Transverse colon (tissue), 4 donors: ENCODE results near the gene NMT2. TPM values are rescaled to one million over a fixed set of nuclear protein-coding genes. Genes with fewer than 3 reads are reported as not detected.

ENCODE experiments used
- DNase-seq: peaks from one replicate; pipeline ENCODE4 v3.0.0-alpha.2; 2019
- H3K27ac ChIP-seq, 4 donors: fragments of 200-600 bp; sonication (generic); 2 replicates each; pipeline ENCODE4 v1.5.1; 2016 to 2018; ENCODE audit warnings: inconsistent platforms in 4 of 4
- H3K27me3 ChIP-seq: fragments of 200-600 bp; sonication (generic); 2 replicates; pipeline ENCODE4 v1.5.1; 2017; ENCODE audit warnings: inconsistent platforms
- H3K36me3 ChIP-seq, 4 donors: fragments of 200-600 bp; sonication (generic); 2 replicates each; pipeline ENCODE4 v1.5.1; 2017 to 2019; ENCODE audit warnings: inconsistent platforms in 4 of 4
- H3K4me1 ChIP-seq, 4 donors: fragments of 200-600 bp; sonication (generic); 2 replicates each; pipeline ENCODE4 v1.5.1; 2017 to 2020; ENCODE audit warnings: inconsistent platforms in 4 of 4
- H3K4me3 ChIP-seq, 4 donors: fragments of 200-600 bp; sonication (generic); 1 replicate in 1 of 4; 2 replicates in 3 of 4; pipeline versions ENCODE4 v1.5.1 to v1.6.1; 2017 to 2019; ENCODE audit warnings: inconsistent platforms in 4 of 4
- H3K9me3 ChIP-seq, 2 donors: fragments of 200-600 bp; sonication (generic); 2 replicates each; pipeline ENCODE4 v1.5.1; 2017 to 2019; ENCODE audit warnings: inconsistent platforms in 2 of 2
- CTCF ChIP-seq, 5 experiments: fragments of 200-600 bp in 3 of 5; fragments of 450-650 bp in 2 of 5; sonication (generic) in 3 of 5; IDR thresholded peaks; 1 replicate in 2 of 5; 2 replicates in 3 of 5; pipeline ENCODE4 v1.5.1; 2016 to 2017; ENCODE audit warnings: antibody characterized with exemption in 5 of 5, inconsistent platforms in 3 of 5, mild to moderate bottlenecking in 2 of 5, moderate library complexity in 1 of 5
- EP300 ChIP-seq: sonication (generic); formaldehyde crosslinking; IDR thresholded peaks from one replicate; pipeline ENCODE4 v1.6.1; 2017; ENCODE audit warnings: antibody characterized with exemption, low read depth
- POLR2A ChIP-seq: fragments of 450-650 bp; IDR thresholded peaks from one replicate; pipeline ENCODE4 v1.6.1; 2016; ENCODE audit warnings: antibody characterized with exemption, mild to moderate bottlenecking, moderate library complexity
- POLR2AphosphoS5 ChIP-seq, 3 donors: sonication (generic); formaldehyde crosslinking; IDR thresholded peaks; one replicate each; pipeline ENCODE4 v1.6.1; 2016; ENCODE audit warnings: antibody characterized with exemption in 3 of 3
- WGBS, 2 donors: methylation state at CpG; one replicate each; pipeline ENCODE4 v1.1.5; 2018; ENCODE audit warnings: low coverage in 1 of 2; 5-methylcytosine and 5-hydroxymethylcytosine counted together
- in situ Hi-C, 4 donors: fragments of 200-750 bp; cut with MboI; loops; one replicate each; pipeline versions ENCODE4 v1.15.0 to v1.15.1; 2017; ENCODE audit warnings: low sequenced_read_pairs in 3 of 4, low pct_ligation_motif_present in 1 of 4, low pct_unique_long_range_greater_than_20kb in 1 of 4
- intact Hi-C: fragments of 100-400 bp; cut with DNase I; formaldehyde crosslinking; loops from one replicate; pipeline ENCODE4 v1.15.1; 2023; ENCODE audit warnings: low total_unique reads
- total RNA-seq, 4 donors: library from RNA; depleted of rRNA; stranded (reverse); fragments of >200 nt; gene quantifications; one replicate each; pipeline ENCODE4 v1.1.0, GENCODE V29; 2016

Gene NMT2
- total RNA-seq, 4 donors from 2014 or later, result 5.2 to 39.3 (median 33.8) TPM

- peak within 1 kb of the TSS; percentile 38 to 63 (median 44) for H3K4me3 ChIP-seq
- H3K27ac ChIP-seq, result no peak within 1 kb of the TSS
Measured at GRCh38 chr10:15088428-15089261, 79.8 kb downstream of the NMT2 start, which contains the start of gene ACBD7. Gene ACBD7 (minus strand): TSS chr10:15088776. CDS start chr10:15088728, 48 bp downstream.

GRCh38 chr10:15084502-15084922 is 84.0 kb downstream of the NMT2 start:
- Histone ChIP-seq H3K9me3 (no peaks in the 10 kb centered on the region), H3K27me3 (no peaks in the 10 kb centered on the region), H3K4me1 (peaks cover 6 to 20% (median 11%) of the 10 kb centered on the region in 4 donors), H3K36me3 (no peaks in the 10 kb centered on the region), H3K4me3 (peak overlapping the region in 3 of 4 donors; percentile 24 to 34 (median 28)), H3K27ac (peak overlapping the region in 3 of 4 donors; percentile 37 to 49 (median 42))
- TF ChIP-seq CTCF (IDR thresholded peaks at IDR 0.05) (no peak), EP300 (no peak), POLR2A (no peak), POLR2AphosphoS5 (IDR thresholded peaks at IDR 0.05) (peak in 1 of 3 donors; percentile 16)
- WGBS, 2 donors, result 0 to 23% methylated on average over 1 to 7 of the region's 7 CpGs
- in situ Hi-C loops (no loop called here), intact Hi-C loops (no loop called here)
- DNase-seq, result peak; percentile 25

More at GRCh38 chr10:15088428-15089261, 79.8 kb downstream of the NMT2 start, which contains the start of gene ACBD7:
- WGBS, 2 donors, result 9 to 23% methylated on average over 6 to 46 of the region's 63 CpGs
- in situ Hi-C loops (no loop called here), intact Hi-C loops (no loop called here)
- H3K9me3 ChIP-seq, result no peaks in the 10 kb centered on the region
- no peak for TF ChIP-seq POLR2A
- TF ChIP-seq CTCF (IDR thresholded peaks at IDR 0.05), result peak; percentile 65 to 76 (median 68)
- no peak for TF ChIP-seq EP300
- no peak for TF ChIP-seq POLR2AphosphoS5 (IDR thresholded peaks at IDR 0.05)
- peak; percentile 80 for DNase-seq
- H3K27me3 ChIP-seq, result no peaks in the 10 kb centered on the region
- H3K36me3 ChIP-seq, result no peaks in the 10 kb centered on the region
- peaks cover 6 to 20% (median 11%) of the 10 kb centered on the region in 4 donors for H3K4me1 ChIP-seq

- H3K9me3 ChIP-seq, result no peaks in the 10 kb centered on the region
- in situ Hi-C loops, result no loop called here
- peak overlapping the region in 3 of 4 donors; percentile 14 to 49 (median 42) for H3K27ac ChIP-seq
- no peaks in the 10 kb centered on the region for H3K36me3 ChIP-seq
- TF ChIP-seq POLR2A (no peak), CTCF (IDR thresholded peaks at IDR 0.05) (no peak), POLR2AphosphoS5 (IDR thresholded peaks at IDR 0.05) (no peak), EP300 (no peak)
- intact Hi-C loops, result no loop called here
- no peaks in the 10 kb centered on the region for H3K27me3 ChIP-seq
- 89 to 100% methylated on average over 2 to 18 of the region's 18 CpGs for WGBS, 2 donors
- peaks cover 6 to 17% (median 11%) of the 10 kb centered on the region in 4 donors for H3K4me1 ChIP-seq
- H3K4me3 ChIP-seq, result peak overlapping the region in 3 of 4 donors; percentile 24 to 34 (median 28)
- DNase-seq, result no peak
Measured at GRCh38 chr10:15083674-15084501, 84.6 kb downstream of the NMT2 start.

GRCh38 chr10:15075421-15075820 is 93.1 kb downstream of the NMT2 start:
- 92 to 100% methylated on average over 1 to 3 of the region's 3 CpGs for WGBS, 2 donors
- Histone ChIP-seq H3K36me3 (no peaks in the 10 kb centered on the region), H3K27me3 (no peaks in the 10 kb centered on the region), H3K9me3 (no peaks in the 10 kb centered on the region), H3K27ac (no peak overlapping the region), H3K4me1 (no peaks in the 10 kb centered on the region), H3K4me3 (no peak overlapping the region)
- no peak for DNase-seq
- in situ Hi-C loops, result no loop called here
- intact Hi-C loops, result no loop called here
- TF ChIP-seq POLR2A (no peak), EP300 (no peak), POLR2AphosphoS5 (IDR thresholded peaks at IDR 0.05) (no peak), CTCF (IDR thresholded peaks at IDR 0.05) (no peak)
